Measurements from ENCODE around the gene TBC1D23.

GRCh38 chr3:100227511-100227921 is 33.3 kb upstream of the TBC1D23 start:
- TF ChIP-seq CTCF (IDR thresholded peaks at IDR 0.05): no peak
- no peak for TF ChIP-seq POLR2AphosphoS5 (IDR thresholded peaks at IDR 0.05)

Data from esophagus muscularis mucosa (tissue), 3 donors.